Activated gamma-delta T cell treated with Interleukin-2 at 50 U/mL for 16 hours (primary cell): Measurements from ENCODE around the gene RAD18.

Source experiments
- DNase-seq: peaks from one replicate; pipeline ENCODE4 v3.0.0-alpha.2; 2020

The RAD18 gene

DNA sequence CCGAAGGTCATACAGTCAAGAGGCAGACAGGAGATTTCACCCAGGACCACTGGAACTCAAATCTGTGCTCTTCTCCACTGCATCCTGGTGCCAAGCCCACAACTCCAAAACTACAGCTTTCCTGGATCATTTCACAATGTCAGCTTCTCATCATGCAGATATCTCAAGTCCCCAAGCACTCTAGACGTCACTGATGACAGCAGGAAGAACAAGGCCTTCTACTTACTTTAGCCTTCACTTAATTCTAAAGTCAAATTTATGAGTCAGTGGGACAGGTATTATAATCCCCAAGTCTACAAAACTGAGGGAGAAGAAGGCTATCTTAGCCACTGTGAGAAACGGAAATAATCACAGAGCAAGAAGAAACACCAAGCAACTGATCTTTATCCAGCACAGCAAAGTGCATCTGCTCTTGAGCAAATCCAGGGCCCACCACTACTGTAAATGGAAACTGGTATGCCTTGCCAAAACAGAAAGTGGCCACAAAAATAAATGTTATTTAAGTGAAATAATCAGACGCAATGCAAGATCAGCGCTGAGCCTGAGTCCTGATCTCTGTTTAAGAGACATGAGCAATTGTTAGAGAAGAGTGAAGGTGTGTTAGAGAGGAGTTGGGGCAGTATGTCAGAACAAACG lies 928 bp downstream of the RAD18 start:
- DNase-seq, result no peak

DNA sequence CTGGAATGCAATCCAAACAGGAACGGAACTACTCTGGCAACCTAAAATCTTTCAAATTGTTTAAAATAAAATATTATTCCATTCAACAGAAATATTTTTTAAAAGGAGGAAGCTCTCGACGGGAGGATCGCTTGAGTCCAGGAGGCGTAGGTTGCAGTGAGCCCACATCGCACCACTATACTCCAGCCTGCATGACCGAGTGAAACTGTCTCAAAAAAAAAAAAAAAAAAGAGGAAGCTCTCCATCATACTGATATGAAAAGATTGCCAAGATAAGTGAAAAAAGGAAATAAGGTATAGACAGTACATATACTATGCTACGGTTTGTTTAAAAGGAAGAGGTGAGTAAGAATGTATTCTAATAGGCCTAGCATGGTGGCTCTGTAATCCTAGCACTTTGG lies 3.6 kb downstream of the RAD18 start:
- no peak for DNase-seq

DNA sequence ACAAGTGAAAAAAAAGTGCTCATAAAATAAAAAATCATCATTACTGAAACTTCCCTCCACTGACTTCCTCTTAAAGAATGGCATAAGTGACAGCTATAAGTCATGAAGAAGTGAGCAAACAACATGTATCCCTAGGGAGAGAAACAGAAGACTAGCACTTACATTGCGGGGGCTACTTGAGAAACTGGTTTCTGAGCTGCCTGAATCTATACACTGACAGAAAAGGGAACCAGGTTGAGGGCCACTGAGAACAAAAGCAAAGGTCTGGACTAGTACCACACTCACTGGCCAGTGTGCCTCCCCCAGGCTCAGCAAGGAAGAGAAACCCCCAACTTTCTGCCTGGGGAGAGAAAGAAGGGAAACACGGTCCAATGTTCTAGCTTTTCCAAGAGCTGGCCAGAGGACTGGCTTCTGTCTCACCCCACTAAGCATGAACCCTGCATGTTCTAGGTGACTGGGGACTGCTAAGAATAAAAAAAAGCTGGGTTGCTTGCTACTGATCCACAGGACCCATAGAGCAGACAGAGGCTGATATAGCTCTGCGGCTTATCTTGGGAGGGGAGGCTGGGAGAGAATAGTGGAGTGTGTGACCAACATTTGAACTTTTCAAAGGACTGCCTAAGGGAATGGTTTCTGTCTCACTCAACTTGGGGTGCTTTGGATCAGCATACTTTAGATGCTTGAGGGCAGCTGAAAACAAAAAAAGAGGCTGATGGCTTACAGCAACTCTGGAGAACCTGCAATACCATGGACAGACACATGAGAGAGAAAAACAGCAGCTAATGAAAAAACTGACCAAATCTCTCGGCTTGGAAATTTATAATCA lies 8.1 kb downstream of the RAD18 start:
- no peak for DNase-seq

DNA sequence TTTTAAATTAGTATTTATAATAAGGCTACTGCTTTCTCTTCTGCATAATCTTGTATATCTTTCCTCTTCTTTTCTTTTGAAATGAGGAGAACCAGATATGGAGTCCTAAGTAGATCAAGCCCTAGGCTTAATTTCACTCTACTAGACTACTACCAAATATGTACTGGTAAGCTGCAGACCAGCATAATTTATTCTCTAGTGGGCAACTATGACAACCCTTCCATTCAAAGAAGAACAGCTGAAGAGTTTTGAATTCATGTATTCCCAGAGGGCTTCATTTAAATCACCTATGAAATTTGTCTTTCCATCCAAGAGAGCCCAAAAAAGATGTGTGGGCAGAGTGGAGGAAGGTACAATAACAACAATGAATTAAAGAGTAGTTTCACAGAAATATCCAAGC lies 10.0 kb downstream of the RAD18 start:
- no peak for DNase-seq

DNA sequence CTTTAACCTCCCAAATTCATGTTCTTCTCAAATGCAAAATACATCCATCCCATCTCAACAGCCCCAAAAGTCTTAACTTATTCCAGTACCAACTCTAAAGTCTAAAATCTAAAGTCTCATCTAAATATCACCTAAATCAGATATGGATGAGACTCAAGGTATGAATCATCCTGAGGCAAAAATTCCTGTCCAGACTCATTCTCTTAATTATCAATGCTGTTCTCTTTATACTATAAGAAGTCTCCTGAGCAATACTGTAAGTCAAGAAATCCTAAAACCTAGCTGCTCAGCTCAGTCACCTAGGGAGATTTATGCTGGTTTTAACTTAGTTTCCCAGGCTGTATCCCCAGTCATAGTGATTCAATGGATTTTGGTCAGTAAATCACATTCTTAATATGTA lies 11.1 kb downstream of the RAD18 start:
- DNase-seq, result no peak

DNA sequence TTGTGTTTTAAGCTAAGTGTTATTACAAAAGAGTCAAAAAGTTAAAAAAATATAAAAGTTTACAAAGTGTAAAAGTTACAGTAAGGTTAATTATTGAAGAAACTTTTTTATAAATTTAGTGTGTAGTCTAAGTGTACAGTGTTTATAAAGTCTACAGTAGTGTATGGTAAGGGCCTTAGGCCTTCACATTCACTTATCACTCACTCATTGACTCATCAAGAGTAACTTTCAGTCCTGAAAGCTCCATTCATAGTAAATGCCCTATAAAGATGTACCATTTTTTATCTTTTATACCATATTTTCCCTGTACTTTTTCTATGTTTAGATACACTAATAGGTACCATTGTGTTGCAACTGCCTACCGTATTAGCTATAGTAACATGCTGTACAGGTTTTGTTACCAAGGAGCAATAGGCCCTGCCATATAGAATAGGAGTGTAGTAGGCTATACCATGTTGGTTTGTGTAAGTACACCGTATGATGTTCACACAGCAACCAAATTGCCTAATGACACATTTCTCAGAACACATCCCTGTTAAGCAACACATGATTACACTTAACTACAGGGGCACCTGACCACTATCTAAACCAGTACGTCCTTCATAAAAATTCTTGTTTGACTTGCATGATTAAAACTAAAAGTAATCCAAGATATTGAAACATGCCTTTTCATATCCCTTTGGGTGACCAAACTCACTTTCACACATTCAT lies 17.2 kb downstream of the RAD18 start:
- no peak for DNase-seq

DNA sequence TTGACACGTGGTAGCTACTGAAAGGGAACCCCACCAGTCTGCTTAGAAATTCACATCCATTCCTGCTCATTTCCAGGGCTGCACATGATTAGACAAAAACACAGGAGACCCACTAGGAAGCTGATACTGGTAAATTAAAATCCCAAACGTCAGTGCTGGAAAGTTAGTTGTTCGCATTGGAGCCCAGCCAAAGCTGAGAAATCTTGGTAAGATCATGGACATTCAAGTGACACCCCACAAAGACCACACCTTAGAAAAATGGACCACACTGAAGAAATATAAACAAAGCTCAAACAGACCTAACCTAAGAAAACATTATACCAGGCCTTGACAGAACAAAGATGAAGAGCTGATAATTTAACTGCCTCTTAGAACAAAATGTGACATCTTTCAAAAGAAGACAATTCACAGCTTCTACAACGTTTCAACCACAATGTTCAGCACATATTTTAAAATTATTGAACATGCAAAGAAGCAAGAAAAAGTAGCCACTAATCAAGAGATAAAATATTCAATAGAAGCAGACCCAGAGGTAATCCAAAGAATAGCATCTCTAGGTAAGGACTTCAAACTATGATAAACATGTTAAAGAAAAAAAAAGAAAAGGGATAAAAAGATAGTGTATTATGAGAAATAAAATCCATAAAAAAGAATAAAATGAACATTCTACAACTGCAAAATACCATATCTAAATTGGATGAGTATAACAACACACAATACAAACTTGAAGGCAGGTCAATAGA lies 20.4 kb downstream of the RAD18 start:
- DNase-seq, result no peak

DNA sequence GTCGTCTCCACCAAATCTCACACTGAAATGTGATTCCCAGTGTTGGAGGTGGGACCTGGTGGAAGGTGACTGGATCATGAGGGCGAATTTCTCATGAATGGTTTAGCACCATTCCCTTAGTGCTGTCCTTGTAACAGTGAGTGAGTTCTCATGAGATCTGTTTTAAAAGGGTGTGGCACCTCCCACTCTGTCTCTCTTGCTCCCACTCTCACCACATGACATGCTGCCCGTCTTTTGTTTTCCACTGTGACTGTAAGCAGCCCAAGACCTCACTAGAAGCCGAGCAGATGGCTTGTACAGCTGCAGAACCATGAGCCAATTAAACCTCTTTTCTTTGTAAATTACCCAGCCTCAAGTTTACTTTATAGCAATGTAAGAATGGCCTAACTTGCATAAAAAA lies 21.2 kb downstream of the RAD18 start:
- DNase-seq, result no peak

DNA sequence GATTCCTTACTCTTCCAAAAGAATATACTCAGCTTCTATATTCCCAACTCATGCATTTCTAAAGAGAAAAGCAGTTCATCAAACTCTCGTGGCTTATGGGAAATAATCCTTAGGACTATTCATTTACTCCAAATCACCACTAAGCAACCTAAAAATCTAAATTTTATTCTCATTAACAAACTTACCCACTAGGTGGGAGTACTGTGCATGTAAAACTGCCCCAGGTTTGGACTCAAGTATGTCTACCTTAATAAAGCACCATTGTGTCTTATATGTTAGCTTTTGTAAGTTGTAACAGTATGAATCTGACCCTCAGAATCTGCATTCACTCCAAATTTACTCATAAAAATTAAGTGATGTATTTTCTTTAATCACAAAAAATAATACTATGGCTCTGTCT lies 25.3 kb downstream of the RAD18 start:
- no peak for DNase-seq

DNA sequence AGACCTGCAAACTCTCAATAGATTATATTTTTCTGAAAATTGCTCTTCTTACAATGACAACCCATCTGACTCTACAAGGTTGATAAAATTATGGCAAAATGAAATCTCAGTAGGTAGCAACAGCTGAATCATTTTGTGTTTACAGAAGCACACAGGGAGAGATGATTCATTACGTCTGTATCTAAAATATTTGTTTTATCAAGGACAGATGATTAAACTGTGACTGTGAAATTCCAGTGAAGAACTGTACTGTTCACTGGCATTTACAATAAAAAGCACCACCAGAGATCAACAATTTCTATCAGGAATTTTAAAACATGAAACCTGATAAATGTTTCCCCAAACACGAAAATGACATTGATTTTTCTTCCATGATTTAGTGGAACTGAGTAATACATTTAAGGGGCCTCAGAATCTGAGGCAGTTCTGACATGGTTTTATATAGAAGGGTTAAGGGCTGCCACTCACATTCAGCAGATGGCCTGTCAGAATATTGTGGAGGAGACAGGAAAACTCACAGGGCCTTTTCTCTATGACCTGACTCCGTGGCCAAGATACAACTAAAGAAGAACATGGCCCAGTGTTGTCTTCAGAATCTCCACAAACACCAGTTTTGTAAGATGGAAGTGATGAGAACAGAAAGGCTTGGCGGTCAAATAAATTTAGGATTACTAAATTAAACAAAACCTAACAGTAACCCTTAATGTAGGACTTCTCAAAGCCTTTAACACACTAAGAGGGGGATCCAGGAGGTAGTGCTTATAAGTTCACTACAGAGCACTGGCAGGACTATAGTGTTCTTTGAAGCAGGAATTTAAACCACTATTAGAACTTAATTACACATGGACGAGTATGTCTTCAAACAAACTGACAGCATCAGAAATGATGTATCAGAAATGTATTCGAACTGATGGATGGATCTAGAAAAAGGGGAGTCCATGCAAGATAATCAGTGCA lies 25.9 kb downstream of the RAD18 start:
- DNase-seq, result no peak

DNA sequence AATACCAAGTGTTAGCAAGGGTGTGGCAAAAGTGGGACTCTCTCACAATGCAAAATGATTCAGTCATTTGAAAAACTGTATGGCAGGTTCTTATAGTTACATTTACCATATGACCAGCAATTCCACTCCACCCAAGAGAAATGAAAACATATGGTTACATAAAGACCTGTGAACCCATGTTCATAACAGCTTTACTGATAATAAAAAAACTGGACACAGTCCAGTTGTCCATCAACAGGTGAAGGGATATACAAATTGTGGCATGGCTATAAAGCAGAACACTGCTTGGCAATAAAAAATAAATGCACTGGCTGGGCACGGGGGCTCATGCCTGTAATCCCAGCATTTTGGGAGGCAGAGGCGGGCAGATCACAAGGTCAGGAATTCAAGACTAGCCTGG lies 30.8 kb downstream of the RAD18 start:
- DNase-seq, result no peak

DNA sequence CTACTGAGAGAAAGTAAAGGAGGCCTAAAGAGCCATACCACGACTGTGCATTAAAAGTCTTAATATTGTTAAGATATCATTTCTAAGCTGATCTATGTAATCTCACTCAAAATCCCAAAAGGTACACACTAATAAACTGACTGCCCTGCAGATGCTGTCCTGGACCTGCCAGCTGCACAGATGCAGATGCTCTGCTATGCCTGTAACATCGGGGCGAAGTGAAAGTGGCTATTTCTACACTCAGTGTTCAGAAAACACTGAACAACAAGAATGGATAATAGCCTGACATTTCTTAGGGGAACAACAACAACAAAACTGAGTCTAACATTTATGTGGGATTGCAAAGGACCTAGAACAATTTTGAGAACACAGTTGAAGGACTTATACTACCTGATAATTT lies 31.9 kb downstream of the RAD18 start:
- DNase-seq, result no peak

DNA sequence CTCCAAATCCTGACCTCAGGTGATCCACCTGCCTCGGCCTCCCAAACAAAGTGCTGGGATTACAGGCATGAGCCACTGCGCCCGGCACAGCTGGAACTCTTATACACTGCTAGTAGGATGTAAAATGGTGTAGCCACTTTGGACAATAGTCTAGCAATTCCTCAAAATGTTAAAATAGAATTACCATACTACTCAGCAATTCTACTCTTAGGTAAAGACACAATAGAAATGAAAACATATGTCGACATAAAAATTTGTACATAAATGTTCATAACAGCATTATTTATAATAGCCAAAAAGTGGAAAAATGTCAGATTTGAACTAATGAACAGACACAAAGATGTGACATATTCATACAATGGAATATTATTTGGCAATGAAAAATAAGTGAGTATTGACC lies 33.4 kb downstream of the RAD18 start:
- no peak for DNase-seq

DNA sequence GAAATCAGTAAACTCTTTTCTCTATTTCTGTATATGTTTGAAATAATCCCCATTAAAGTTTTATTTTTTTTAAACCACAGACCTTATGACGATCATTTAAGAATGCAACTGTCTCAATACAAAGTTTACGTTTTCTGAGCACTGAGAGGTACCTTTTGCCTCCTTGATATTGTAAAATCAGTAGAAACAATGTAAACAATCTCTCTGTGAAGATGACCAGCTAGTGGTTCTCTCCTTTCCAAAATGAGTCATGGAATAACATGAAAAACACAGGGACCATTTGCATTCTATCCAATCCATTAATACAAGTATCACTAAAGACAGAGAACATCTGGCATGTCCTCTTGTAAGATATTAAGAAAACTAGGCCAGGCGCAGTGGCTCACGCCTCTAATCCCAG lies 48.8 kb downstream of the RAD18 start:
- no peak for DNase-seq

DNA sequence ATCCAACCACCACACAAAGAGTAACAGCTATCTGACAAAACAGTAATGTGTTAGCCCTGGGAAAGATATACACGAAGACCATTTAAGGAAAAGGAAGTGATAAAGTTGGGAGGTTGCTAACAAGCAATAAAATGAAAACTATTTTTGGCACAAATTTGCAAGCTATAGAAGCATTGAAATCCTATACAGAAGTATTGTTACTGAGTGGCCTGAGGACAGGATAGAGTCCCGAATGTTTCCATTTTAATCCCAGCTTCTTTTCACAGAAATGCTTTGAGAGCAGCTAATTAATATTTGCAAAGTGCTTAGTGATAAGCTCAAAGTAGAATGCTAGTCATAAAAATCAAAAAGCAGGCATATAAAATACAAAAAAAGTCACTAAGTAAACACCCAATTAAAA lies 51.5 kb downstream of the RAD18 start:
- no peak for DNase-seq

DNA sequence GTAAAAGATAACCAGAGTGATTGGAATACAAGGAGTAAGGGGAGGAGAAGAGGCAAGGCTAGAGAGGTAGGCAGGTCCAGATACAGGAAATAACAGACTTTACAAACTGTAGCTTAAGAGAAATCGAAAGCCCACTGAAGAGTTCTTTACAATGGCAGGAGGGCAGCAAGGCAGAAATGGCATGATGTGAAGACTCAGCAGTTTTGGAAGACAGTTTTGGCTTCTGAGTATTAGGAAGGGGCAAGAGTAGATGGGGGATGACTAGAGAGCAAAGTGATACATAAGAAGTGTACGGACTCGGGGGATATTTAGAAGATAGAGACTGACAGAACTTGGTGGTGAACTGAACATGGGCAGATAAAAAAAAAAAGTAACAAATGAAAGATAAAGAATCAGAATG lies 54.1 kb downstream of the RAD18 start:
- no peak for DNase-seq

DNA sequence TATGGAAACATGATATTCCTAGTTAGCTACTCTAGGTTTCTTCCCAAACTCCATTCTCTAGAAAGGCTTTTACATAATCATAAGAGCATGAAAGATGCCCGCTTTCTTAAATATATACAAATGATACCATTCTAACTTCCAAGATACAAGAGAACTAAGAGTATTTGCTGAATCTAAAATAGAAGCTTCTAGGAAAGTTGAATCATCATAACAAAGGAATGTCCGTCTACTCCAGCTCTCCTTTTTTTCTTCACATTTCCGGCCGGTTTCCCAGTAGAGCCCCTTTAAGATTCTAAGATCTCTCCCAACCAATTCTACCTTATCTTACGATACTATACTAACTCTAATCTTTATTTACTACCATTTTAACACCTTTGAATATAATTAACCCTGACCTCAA lies 60.1 kb downstream of the RAD18 start:
- no peak for DNase-seq

DNA sequence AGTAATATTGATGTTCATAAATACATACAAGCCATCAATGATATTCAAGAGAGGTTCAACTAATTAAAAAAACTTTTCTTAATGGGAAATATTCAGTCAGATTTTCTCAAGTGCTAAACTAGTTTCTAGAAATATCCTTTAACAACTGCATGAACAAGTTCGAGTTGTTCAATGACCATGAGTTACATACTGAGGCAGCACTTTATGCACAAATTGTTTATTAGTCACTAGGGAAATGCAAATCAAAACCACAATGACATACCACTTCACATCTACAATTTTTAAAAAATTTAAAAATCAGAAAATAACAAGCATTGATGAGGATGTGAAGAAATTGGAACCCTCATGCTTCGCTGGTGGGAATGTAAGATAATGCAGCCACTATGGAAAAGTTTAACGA lies 62.4 kb downstream of the RAD18 start:
- no peak for DNase-seq

DNA sequence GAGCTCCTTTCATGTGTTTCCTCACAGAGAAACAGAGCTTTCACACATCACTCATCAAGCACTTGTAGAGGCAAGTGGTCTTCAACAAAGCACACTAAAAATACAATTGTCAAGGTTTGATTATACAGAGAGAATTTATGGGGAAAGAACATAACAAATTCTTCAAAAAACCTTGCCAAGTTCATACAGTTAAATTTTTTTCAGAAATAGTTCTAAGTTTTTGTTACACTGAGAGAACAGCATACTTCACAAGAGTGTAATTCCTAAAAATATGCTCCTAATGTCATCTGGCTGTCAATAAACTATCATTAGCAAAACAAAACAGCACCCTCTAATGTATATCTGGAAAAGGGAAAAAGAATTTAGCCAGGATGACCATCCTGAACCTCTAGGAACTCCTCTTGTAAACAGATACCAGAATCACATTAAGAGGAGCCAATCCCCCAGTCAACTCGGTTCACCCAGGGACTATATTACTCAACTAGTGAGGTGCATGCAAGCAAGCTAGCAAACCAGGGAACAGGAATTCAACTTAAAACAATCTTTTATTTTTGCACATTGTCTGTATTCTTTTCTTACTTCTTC lies 63.3 kb downstream of the RAD18 start:
- no peak for DNase-seq

DNA sequence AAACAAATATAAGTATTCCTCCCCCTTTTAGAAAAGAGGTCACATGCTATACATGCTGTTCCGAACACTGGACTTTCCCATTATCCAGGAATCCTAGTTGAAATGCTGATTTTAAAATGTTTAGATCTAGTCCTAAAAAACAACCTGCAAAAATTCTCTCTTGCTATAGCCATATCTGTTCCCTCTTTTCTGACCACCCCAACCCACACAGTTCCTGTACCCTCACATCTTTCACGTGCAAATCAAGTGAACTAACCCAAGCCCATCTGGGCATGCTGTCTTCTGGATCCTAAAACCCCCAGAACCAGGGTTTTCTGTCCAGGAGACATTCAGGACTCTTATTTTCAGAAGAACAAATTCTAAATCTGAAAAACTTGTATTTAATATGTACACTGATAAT lies 67.4 kb downstream of the RAD18 start:
- DNase-seq, result no peak

DNA sequence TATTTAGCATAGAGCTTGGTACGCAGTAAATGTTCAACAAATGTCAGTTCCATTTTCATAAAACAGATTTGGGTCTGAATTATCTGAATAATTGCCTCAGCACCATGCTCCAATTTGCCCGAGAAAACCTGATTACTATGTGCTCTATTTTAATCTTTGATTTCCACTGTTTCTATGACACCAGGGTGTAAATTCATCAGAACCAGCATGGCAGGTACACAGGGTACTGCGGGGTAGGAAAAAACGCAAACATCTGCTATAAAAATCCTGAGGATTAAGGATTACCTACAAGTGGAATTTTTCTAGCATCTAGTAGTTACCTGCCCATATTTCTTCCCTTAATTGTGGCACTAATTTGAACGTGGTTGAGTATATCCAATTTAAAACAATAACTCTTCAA lies 70.3 kb downstream of the RAD18 start:
- no peak for DNase-seq

DNA sequence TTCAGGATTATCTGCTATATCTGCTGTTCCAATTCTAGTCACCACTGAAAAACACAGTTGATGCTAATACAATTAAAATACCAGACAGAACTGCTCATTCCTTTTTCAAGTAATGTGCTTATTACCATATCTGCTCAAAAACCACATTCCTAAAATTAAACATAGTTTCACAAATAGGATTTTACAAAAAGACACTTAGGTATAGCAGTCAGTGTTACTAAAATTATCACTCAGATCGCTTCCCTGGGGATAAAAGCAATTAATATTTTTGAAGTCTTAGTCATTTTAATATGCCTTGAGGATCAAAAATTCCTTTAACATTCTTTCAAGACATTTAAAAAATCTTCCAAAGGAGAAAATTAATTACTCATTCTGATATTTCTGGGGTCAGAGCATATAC lies 71.5 kb downstream of the RAD18 start:
- DNase-seq, result no peak
